Measurements from ENCODE around the gene RANBP9.

The RANBP9 gene

DNA sequence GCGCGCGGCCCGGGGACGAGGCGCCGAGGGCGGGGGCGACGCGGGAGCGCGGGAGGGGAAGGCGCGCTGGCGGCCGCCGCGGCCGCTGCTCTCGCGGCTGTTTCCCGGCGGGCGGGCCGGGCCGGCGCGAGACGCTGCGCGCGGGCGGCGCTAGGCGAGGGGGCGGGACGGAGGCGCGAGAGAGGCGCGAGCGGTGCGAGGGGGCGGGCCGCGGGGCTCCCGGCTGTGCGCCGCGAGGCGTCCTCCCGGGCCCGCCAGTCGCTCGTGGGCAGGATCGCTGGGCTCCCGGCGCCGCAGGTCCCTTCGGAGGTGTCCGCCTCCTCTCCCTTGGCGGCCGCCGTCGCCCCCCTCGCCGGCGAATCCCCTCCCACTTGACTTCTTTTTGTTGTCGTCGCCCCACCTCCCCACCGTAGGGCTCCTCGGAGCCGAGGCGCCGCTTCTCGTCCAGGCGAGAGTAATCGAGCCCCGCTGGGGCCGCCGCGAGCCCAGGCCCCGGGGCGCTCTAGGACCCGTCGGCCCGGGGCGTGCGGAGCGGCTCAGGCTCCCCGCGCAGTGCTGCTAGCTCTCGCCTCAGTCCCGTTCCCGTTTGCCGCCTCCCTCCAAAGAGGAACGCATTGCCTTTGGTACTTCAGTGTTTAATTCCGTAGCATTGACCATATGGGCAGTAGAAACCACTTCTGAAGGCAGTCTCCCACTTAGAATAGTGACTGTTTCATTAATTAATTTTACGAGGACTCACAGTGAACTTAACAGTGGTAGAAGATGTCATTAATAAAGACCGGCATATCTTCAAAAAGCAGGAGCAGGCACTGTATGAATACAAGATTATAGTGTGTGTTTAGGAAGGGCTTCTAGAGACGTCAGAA, at the start of gene RANBP9:
Gene RANBP9 (minus strand): TSS at position 103 of the 866 bp plus-strand sequence. CDS start 330 bp downstream, outside the sequence.
- peak; percentile 69 for DNase-seq (ENCODE audit: low read depth)

DNA sequence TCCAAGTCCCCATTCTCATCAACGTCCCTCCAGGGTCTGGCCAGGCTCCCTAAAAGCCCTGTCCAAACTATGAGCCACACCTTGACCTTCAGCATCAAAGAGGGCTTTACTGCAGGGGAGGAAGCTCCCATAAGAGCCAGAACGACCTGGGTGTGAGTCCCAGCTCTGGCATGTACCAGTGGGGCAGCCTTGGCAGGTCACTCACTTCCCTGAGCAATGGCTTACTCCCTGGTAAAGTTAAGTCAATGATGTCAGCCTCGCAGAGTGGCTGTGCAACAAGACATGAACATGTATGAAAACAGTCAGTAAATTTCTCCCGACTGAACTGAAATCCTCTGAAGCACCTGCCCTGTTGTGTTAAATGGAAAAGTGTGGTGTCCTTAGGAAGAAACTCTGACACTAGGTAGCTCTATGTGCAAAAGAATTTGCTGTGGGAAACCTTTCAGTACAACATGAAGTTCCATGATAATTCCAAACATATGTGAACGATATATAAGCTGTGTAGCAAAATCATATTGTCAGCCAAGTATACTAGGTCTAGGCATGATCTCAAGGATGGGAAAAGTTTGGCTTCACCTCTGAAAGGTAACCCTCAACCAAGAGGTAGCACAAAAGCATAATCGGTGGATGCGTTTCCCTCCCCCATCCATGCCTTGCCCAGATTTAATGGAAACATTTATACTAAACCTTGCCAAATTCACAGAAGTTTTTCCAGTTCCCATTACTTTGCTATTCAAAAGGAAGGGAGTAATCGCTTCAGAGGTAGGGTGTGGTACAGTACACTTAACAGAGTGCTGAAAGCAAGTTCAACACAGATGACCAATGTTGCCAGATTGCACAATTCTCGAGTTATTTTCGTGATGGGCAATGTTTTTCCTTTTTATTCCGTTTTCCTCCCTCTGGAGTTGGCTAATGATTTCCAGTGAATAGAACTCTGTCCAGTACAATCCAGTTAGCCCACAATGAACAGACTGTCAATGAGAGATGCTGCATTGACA, 49.0 kb upstream of the RANBP9 start:
- DNase-seq (ENCODE audit: low read depth) = no peak

DNA sequence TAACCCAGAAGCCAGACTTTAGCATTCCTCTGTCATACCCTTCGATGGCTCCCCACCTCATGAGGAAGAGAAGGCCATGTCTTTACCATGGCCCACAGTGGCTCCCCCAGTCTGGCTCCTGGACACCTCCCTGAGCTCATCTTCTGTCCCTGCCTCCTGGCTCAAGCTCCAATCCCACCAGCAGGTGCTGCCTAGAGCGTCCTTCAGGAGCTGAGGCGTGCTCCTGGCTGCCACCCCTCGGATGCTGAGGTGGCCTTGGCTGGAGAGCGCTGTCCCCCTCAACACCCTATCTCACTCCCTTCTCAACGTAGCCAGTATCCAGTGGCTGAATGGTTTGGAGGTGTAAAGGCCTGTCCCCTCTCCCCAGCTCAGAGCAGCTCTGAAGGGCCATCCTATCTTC, 47.4 kb upstream of the RANBP9 start:
- DNase-seq (ENCODE audit: low read depth) = no peak

DNA sequence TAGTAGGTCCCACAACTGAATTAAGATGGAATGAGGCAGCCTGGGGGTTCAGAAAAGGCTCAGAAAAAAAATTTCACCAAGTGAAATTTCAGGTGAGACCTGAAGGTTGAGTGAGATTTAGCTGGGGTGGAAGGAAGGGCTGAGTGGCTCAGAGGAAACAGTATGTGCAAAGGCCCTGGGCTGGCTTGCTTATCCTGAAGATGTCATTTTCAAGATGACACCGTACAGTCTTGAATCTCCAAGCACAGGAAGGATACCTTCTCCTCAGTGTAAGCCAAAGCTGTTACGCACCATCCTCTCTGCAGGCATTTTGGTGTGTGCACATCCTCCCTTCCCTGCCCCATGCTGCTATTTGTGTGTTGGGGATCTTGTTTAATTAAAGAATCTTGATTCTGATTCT, 43.0 kb upstream of the RANBP9 start:
- DNase-seq (ENCODE audit: low read depth) = no peak

DNA sequence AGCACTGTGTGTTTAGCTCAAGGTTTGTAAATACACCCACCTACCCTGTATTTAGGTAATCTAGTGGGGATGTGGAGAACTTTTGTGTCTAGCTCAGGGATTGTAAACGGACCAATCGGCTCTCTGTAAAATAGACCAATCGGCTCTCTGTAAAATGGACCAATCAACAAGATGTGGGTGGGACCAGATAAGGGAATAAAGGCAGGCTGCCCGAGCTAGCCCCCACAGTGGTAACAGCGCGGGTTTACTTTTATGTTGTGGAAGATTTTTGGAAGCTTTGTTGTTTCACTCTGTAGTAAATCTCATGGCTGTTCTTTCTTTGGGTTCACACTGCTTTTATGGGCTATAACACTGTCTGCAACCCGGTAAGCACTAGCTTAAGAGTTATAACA, 32.1 kb upstream of the RANBP9 start:
- DNase-seq (ENCODE audit: low read depth) = no peak

DNA sequence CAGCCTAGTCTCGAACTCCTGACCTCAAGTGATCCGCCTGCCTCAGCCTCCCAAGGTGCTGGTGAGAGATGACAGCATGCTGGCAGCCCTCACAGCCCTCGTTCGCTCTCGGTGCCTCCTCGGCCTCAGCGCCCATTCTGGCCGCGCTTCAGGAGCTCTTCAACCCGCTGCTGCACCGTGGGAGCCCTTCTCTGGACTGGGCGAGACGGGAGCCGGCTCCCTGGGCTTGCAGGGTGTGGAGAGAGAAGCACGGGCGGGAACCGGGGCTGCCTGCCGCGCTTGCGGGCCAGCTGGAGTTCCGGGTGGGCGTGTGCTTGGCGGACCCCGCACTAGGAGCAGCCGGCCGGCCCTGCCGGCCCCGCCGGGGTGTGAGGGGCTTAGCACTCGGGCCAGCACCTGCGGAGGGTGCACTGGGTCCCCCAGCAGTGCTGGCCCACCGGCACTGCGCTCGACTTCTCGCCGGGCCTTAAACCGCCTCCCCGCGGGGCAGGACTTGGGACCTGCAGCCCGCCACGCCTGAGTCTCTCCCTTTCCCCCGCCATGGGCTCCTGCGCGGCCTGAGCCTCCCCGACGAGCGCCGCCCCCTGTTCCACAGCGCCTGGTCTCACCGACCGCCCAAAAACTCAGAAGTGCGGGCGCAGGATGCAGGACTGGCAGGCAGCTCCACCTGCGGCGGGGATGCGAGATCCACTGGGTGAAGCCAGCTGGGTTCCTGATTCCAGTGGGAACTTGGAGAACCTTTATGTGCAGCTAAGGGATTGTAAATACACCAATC, 31.5 kb upstream of the RANBP9 start:
- DNase-seq (ENCODE audit: low read depth) = no peak

DNA sequence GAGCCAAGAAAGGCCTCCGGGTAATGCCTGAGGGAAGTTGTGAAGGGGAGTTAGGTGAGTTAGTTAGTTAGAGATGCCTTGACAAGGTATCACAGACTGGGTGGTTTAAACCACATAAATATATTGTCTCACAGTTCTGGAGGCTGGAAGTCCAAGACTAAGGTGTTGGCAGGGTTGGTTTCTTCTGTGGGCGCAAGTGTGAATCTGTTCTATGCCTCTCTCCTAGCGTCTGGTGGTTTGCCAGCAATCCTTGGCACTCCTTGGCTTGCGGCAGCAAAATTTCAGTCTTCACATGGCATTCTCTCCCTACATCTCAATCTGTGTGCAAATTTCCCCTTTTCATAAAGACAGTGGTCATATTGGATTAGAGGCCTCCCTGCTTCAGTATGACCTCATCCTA, 29.7 kb upstream of the RANBP9 start:
- DNase-seq (ENCODE audit: low read depth) = no peak

DNA sequence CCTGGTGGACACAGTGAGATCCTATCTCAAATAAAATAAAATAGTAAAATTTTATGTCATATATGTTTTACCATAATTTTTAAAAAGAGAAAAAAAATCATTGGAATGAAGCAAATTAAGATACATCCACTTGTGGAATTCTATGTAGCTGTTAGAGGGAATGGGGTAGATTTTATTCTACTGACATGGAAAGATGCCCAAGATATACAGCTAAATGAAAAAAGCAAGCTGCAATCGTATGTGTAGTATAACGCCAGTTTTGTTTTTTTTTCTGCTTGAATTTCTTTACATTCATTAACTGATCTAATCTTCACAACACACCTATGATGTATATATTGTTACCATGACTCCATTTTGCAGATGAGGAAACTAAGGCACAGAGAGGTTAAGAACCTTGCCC, 23.4 kb upstream of the RANBP9 start:
- no peak for DNase-seq (ENCODE audit: low read depth)

DNA sequence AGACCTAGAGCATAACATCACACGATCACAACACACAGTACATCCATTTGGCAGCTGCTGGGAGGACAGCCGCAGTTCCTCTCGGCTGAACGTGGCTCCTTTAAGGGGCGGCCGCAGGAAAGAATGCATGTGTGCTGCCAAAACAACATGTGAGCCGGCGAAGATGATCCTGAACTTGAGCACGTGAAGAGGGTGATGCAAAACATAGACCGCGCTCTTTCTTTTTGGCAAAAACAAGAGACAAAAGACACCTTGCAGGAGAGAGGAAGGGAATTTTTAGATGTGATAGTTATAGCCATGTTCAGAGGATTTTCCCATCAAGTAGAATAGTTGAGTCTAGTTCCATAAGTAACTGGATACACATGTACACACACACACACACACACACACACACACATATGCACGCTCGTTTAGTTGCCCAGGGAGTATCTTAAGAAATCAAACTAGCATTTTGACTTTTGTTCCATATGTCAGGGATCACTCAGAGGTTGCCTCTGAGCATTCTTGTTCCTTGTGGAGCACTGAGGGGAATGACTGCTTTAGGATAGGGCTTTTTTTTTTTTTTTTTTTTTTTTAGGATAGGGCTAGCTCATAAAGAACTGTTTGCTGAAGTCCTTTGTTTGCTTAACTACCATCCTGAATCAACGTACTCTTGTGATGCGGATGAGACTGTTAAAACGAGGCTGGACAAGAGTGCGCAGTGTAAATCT, 21.7 kb upstream of the RANBP9 start:
- DNase-seq (ENCODE audit: low read depth) = no peak

DNA sequence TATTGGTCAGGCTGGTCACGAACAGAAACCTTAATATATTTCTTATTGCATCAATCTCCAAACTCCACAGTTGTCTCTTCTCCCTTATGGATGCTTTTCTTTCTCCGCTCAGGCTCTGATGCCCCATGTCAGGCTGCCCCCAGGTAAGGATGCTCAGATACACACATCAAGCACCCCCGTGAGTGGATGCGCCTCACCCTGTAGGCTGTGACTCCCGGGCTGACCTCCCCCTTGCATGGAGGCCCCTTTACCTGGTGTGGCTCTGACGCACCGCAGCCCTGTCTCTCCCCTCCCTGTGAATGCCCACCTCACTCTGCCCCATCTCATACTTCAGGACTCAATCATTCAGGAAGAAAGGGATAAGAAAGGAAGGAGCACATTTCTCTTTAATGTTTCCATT, 19.1 kb upstream of the RANBP9 start:
- DNase-seq (ENCODE audit: low read depth) = no peak

DNA sequence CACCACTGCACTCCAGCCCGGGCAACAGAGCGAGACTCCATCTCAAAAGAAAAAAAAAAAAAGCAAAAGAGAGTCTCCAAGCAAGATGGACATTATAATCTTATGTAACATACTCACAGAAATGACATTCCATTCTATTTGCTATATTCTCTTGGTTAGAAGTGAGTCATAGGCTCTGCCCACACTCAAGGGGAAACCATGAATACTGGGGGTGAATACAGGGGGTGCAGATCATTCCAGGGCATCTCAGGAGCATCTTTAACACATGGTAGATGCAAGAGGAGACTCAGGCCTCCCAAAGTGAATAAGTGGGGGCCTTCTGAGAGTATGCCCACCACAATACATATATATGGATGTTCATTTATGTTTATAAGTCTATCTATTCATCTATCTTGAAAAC, 18.3 kb upstream of the RANBP9 start:
- no peak for DNase-seq (ENCODE audit: low read depth)

DNA sequence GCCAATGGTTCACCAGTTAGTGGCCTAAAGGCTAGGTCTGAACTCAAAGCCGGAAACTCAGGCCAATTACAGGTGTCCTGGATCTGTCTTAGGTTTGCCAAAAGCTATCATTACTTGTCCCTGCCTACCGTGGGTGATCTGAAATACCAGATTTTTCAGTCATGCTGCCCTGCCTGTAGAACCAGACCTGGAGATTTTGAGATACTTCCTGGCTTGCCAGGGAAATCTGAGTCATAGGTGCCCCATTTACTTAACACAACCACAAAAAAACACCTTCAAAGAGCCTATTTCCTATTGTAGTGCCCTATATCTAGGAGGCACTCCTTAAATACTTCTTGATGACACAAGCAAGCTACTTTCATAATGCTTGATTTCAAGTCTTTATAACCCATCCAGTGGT, 13.9 kb upstream of the RANBP9 start:
- no peak for DNase-seq (ENCODE audit: low read depth)

DNA sequence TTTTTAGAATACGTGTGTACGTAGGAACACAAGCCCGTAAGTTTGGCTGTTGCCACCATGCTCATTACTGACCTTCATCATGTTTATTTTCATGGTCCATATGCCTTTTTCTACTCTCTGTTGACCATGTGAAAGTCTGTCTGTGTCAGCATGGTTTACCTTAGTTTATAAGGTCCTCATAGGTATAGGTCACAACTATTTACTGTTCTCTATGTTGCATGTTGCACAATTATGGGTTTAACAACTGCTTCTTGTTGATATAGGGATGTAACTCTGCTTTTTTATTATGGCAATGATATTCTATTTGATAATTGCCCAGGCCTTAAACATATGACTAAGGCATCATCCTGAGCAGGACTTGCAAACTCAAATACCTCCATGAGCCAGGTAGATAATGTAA, 13.4 kb upstream of the RANBP9 start:
- DNase-seq (ENCODE audit: low read depth) = no peak

DNA sequence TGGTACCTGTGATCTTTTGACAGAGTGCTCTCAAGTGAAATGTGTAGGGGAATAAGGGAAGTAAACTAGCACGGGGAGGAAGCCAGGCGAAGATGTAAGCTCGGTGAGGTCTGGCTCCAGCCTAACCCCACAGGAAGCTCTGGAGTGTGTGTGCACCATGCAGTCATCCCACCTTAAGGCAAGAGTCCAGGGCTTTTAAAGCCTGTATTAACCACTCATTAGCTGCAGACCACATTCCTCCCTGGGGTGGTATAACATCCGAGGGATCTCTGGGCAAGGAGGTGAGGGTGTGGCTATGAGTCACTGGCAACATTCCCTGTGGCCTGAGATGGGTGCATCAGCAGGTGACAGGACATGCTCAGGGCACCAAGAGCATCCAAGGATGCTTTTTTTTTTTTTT, 12.5 kb upstream of the RANBP9 start:
- no peak for DNase-seq (ENCODE audit: low read depth)

DNA sequence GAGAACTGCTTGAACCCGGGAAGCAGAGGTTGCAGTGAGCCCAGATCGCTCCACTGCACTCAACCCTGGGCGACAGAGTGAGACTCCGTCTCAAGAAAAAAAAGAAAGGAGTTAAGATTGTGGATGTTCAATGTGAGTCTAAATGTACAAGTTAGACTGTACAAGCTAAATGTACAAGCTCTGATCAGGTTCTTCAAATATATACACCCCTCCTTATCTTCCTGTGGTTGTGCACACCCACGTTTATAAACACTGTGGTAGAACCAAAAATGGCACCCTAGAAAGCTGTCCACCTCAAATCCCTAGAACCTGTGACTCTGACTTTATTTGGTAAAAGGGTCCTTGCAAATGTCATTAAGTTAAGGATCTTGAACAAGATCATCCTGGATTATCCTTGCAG, 11.2 kb upstream of the RANBP9 start:
- no peak for DNase-seq (ENCODE audit: low read depth)

DNA sequence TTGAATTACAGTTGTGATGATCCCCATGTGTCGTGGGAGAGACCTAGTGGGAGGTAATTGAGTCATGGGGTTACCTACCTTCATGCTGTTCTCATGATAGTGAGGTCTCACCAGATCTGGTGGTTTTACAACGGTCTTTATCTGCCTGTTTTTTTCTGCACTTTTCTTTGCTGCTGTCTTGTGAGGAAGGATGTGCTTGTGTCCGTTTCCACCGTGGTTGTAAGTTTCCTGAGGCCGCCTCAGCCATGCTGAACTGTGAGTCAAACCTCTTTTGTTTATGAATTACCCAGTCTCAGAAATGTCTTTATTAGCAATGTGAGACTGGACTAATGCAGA, 6.5 kb upstream of the RANBP9 start:
- no peak for DNase-seq (ENCODE audit: low read depth)

DNA sequence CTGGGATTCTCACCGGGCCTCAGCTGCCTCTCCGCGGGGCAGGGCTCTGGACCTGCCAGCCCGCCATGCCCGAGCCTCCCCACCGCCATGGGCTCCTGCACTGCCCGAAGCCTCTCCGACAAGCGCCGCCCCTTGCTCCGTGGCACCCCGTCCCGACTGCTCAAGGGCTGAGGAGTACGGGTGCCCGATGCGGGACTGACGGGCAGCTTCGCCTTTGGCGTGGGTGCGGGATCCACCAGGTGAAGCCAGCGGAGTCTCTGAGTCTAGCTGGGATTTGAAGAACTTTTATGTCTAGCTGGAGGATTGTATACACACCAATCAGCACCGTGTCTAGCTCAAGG, 5.3 kb upstream of the RANBP9 start:
- DNase-seq (ENCODE audit: low read depth) = no peak

DNA sequence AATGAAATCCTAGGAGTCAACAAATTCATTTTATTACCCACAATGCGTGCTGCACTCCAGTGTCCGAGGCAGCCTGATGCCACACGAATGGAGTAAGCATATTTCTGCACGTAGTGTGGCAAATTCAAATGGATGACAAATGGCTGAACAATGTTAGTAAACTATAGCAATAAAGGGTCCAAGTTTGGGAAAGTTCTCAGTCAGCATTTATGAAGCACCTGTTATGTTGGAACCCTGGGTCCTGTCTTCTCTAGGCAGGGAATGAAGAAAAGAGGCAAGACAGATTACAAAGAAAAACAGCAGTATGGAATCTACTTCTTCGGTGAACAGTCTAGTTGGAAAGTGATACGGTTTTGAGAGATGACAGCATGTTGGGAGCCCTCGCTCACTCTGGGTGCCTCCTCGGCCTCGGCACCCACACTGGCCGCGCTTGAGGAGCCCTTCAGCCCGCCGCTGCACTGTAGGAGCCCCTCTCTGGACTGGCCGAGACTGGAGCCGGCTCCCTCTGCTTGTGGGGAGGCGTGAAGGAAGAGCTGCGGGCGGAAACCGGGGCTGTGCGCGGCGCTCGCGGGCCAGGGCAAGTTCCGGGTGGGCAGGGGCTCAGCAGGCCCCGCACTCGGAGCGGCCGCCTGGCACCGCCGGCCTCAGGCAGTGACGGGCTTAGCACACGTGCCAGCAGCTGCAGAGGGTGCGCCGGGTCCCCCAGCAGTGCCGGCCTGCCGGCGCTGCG, 4.8 kb upstream of the RANBP9 start:
- DNase-seq (ENCODE audit: low read depth) = no peak

DNA sequence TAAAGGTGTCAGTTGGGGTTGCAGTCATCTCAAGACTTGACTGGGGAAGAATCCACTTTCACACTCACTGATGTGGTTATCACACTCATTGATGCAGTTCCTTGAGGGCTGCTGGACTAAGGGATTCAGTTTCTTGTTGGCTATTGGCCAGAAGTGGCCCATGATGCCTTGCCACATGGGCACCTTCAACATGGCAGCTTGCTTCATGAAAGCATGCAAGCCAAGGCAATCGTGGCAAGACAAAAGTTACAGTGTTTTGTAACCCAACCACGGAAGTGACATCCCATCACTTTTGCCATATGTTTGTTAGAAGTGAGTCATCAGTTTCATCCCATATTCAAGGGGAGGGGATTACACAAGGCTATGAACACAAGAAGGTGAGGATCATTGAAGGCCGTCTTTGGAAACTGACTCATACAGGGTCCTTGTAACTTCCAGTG, 3.8 kb upstream of the RANBP9 start:
- DNase-seq (ENCODE audit: low read depth) = no peak

DNA sequence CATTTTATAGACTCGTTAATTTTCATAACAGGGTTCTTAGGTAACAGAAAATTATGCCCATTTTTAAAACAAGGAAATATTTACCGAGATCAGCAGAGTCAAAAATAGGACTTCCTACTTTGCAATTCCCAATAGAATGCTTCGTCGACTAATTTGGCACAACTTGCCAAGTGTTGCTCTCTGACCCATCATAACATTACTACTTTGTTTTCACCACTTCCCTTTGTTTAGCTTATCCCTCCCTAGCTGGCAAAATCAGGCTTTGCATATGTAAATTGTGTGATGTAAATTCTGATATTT, 914 bp upstream of the RANBP9 start:
- no peak for DNase-seq (ENCODE audit: low read depth)

DNA sequence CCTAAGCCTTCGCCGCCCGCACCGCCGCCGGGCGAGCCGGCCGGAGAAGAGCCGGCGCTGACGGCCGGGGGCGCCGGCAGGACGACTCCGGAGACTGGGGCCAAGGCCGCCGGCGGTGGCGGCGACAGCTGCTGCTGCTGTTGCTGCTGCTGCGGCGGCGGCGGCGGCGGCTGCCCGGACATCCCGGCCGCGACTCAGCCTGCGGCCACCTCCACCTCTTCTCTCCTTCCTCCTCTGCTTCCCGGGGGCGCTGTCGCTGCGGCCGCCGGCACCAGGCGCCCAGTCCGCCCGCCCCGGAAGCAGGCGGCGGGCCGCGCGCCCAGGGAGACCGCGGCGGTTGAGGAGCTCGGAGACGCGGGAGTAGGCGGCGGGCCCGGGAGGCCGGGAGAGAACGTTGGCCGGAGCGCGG, 307 bp downstream of the RANBP9 start:
- DNase-seq (ENCODE audit: low read depth) = peak; percentile 21
